Spleen (tissue), 7 donors: ENCODE results near the gene SEMA7A.

Experiments
- POLR2A ChIP-seq, 3 donors: fragments of 450-650 bp; IDR thresholded peaks; one replicate each; pipeline ENCODE4 v1.5.1; 2017; ENCODE audit warnings: antibody characterized with exemption in 3 of 3, mild to moderate bottlenecking in 1 of 3
- POLR2AphosphoS5 ChIP-seq, 3 donors: sonication (generic); formaldehyde crosslinking; IDR thresholded peaks; one replicate each; pipeline ENCODE4 v1.5.1; 2017; ENCODE audit warnings: antibody characterized with exemption in 3 of 3
- TF ChIP-seq, protein P1 (sequence below), 11 experiments: fragments of 200-600 bp in 7 of 11; fragments of 450-650 bp in 4 of 11; sonication (generic) in 4 of 11; IDR thresholded peaks in 8 of 11; conservative IDR thresholded peaks in 3 of 11; 1 replicate in 7 of 11; 2 replicates in 4 of 11; pipeline versions ENCODE4 v1.4.0 to v1.8.0; 2016 to 2021; ENCODE audit warnings: antibody characterized with exemption in 11 of 11, inconsistent platforms in 4 of 11, mild to moderate bottlenecking in 1 of 11
- donor health status: DM: no; HTN: no; CAD: no; lungs with moderate emphysema.
- donor health status: DM: no; HTN: no; CAD: no.
- donor health status: DM: no; HTN: no; CAD: no.

DNA sequence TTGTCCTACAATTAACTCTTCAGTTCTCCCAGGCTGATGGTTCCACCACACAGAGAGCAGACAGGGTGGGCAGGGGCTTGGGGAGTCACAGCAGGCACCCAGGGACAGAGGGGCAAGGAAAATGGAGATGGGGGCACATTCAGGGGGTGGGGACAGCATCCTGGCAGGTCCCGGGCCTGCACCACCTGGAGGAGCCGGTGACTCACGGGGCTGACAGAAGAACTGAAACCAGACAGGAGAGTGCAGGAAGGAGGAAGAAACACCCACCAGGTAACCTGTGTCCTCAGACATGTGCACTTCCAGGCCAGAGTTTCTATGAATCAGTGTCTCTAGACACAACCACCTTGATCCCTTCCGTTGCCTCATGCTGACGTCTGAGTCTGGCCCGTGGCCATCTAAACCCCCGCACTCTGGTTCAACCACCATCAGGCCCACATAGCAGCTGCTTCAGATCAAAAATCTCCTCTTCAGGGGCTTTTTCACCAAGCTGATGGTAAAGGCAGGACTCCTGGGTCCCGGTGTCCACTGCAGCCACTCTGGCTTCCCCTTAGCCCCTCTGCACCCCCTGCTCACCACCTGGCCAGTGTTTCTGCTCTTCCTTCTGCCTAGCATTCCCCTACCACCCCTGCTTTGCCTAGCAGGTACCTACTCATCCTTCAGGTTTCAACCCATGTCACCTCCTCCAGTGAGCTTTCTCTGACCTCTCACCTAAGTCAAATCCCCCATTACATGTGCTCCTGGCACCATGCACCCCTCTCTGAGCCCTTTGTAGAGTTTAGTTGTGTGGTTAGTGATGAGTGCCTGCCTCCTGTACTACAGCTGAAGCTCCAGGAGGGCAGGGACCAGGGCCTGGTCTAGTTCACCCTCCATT is 49.8 kb downstream of the SEMA7A start:
- TF ChIP-seq, protein P1, sequence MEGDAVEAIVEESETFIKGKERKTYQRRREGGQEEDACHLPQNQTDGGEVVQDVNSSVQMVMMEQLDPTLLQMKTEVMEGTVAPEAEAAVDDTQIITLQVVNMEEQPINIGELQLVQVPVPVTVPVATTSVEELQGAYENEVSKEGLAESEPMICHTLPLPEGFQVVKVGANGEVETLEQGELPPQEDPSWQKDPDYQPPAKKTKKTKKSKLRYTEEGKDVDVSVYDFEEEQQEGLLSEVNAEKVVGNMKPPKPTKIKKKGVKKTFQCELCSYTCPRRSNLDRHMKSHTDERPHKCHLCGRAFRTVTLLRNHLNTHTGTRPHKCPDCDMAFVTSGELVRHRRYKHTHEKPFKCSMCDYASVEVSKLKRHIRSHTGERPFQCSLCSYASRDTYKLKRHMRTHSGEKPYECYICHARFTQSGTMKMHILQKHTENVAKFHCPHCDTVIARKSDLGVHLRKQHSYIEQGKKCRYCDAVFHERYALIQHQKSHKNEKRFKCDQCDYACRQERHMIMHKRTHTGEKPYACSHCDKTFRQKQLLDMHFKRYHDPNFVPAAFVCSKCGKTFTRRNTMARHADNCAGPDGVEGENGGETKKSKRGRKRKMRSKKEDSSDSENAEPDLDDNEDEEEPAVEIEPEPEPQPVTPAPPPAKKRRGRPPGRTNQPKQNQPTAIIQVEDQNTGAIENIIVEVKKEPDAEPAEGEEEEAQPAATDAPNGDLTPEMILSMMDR (IDR thresholded peaks at IDR 0.05 in 8 of 11, conservative IDR thresholded peaks at IDR 0.05 in 3 of 11): no peak
- TF ChIP-seq POLR2A (IDR thresholded peaks at IDR 0.05) (no peak), POLR2AphosphoS5 (IDR thresholded peaks at IDR 0.05) (peak in 2 of 3 donors; percentile 27 to 63)
